Limb (tissue), 2 donors: ENCODE measurements around the gene SNX18.

Experiments used
- DNase-seq, 2 donors: peaks; one replicate each; pipeline ENCODE4 v3.0.0-alpha.2; 2016; ENCODE audit errors: extremely low spot score in 2 of 2

The SNX18 gene

DNA sequence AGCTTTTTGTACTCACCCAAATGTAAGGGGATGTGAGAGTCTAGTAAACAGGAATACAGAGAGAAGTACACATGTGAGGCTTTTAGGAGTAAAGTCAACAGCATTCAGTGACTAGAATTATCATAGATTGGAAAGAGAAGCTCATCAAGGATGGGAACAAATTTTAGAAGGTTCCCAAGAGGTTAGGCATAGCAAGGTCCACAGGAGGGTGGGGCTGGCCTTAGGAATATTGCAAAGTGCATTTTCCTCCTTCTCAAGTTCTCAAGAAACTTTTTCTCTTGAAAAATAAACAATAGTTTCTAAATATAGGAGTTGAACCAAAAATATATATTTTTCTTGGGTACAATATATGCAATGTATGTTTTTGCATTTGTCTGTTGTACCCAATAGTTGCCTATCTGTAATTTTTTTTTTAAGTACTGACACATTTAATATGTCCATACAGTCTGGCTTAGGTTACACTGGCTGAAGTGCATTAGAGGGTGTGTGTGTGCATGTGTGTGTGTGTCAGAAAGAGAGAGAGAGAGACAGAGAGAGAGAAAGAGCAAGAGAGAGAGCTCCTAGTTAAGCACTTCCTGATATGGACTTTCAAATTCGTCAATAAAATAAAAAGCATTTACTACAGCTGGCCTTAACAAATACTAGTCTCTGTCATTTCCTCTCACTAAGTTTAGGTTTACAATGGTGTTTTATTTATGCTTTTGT lies 62.2 kb downstream of the SNX18 start:
- DNase-seq = no peak

DNA sequence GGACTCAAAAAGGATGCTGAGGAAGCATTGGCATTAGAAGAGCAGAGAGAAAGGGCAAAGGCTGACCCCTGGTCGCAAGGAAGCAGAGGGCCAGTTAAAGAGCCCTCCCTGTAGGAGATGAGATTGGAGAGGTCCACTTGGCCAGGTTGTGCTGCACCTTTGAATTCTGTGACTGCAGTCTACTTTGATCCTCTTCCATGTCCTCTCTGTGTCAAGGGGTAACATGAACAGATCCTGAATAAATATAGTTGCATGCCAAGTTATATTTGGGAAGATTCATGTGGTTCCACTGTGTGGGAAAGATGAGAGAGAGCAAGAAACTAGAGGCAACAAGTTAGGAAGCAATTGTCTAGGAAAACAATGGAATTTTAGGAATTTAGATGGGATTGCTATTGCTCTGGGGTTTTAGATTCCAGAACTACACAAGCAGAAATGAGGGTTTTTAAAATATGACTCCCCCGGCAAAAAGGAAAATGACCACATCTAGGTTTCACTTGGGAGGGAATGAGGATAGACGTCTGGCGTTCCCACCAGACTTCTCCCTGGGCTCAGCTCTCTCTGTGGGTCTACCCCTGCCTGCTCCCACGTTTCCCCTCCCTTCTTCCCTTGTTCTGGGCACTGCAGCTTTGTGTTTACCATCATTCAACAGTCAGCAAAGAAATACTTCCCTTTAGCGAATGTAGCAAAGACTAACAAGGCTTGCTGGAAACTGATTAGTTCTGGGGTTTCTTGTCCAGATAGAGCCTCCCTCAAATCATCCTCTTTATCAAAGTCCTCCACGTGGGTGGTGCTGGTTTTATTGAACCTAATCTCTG lies 63.6 kb downstream of the SNX18 start:
- no peak for DNase-seq

DNA sequence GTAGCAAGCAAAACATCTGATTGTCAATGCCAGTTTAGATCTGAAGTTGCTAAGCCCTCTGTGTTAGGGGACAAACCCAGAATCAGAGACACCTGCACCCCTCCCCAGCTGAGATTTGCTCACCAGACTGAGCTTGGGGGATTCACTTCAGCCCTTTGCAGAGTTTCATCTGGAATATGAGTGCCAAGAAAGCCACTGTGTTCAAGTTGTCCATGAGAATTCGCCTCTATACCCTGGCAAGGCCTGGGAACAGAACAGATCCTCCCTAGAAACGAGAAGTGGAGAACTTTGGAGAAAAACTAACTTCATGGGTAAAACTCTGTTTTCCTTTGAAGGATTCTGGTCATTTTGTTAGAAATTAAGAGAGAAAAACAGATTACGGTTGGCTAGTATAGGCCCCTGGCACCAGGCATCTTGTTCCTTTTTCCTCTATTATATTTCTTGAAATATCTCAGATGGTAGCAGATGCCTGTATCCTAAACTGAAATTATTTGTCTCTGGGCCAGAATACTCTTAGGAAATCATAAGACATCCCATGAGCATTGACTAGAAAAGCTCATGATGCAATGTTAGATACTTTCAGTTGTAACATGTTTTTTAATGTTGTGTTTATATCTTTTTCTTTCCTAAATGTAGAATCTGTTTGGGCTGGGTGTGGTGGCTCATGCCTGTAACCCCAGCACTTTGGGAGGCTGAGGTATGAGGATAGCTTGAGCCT lies 64.4 kb downstream of the SNX18 start:
- DNase-seq = no peak

DNA sequence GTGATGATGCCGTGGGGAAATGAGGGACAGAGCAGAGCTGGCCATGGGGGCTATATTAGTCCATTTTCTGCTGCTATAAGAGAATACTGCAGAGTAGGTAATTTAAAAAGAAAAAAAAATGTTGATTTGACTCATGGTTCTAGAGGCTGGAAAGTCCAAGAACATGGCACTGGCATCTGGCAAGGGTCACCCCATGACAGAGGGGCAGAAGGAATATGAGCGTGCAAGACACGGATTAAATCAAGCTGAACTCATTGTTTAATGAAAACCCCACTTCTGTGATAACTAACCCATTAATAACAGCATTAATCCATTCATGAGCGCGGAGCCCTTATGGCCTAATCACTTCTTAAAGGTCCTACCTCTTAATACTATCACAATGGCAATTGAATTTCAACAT lies 68.8 kb downstream of the SNX18 start:
- DNase-seq = no peak

DNA sequence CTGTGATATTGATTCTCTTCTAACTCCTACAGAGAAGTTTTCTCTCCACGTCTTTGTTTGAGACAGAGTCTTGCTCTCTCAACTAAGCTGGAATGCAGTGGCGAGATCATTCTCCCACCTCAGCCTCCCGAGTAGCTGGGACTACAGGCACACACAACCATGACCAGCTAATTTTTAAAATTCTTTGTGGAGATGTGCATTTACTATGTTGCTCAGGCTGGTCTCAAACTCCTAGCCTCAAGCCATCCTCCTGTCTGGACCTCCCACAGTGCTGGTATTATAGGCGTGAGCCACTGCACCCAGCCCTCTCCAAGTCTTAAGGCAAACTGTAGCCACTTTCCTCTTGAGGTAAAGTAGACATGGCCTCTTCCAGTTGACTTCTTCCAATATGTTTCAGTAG lies 72.2 kb downstream of the SNX18 start:
- DNase-seq = no peak

DNA sequence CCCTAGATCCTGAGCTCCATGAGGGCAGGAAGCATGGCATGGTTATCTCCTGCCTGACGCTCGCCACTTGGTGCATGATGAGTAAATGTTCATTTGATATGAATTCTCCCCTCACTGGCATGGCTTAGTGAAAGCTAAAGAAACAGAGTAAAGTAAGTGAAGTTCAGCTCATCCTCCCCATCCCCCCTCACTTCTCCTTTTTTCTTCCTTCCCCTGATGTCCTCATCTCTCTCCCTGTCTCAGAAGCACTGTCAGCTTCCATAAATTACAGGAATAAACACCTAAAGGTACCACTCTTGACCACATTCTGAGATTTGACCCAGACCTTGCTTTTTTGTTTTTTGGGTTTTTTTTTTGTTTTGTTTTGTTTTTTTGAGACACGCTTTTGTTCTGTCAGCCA lies 73.3 kb downstream of the SNX18 start:
- no peak for DNase-seq

DNA sequence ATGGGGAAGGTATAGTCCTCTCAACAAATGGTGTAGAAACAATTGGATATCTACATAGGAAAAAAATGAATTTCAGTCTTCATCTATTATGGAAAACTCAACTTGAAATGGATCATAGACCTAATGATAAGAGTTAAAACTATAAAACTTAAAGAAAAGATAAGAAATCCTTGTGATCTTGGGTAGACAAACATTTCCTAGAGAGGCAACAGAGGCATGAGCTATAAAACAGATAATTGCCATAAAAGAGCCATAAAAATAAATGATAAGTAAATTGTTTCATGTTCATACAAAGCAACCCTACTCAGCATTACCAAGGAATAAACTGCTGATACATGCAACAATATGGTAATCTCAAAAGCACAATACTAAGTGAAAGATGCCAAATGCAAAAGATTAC lies 76.2 kb downstream of the SNX18 start:
- no peak for DNase-seq

DNA sequence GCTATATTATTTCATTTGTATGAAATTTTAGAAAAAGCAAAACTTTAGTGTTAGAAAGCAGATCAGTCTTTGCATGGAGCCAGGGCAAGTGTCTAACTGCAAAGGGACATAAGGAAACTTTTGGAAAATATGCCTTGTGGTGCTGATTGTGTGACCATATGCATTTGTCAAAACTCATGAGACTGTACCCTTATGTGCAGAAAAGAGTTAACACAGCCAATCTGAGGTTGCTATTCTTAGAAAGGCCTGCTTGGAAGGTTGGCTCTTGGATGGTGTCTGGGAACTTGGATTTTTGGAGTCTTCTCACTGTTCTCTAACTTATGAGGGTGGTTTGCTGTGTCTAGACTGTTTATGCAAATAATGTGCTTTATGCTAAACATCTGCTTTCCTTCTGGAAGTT lies 76.6 kb downstream of the SNX18 start:
- DNase-seq = no peak

DNA sequence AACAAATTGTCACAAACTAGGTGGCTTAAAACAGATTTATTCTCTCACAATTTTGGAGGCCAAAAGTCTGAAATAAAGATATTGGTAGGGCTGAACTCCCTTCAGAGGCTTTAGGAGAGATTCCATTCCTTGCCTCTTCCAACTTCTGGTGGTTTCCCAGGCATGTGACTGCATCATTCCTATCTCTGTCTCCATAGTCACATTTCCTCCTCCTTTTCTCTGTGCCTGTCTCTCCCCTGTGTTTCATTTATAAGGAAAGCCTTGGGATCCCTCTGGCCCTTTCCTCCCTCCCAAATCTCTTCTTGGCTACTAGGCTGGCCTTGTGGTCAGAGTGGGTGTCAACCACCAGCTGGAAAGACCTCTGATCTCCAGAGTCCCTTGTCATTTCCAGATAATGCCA lies 78.2 kb downstream of the SNX18 start:
- no peak for DNase-seq
